Measurements from ENCODE around the gene HNRNPAB. TPM values are rescaled to one million over a fixed set of nuclear protein-coding genes. Genes with fewer than 3 reads are reported as not detected.

Gene HNRNPAB
- total RNA-seq, 2 donors from 2014 or later: 66.3 to 124 TPM

DNA sequence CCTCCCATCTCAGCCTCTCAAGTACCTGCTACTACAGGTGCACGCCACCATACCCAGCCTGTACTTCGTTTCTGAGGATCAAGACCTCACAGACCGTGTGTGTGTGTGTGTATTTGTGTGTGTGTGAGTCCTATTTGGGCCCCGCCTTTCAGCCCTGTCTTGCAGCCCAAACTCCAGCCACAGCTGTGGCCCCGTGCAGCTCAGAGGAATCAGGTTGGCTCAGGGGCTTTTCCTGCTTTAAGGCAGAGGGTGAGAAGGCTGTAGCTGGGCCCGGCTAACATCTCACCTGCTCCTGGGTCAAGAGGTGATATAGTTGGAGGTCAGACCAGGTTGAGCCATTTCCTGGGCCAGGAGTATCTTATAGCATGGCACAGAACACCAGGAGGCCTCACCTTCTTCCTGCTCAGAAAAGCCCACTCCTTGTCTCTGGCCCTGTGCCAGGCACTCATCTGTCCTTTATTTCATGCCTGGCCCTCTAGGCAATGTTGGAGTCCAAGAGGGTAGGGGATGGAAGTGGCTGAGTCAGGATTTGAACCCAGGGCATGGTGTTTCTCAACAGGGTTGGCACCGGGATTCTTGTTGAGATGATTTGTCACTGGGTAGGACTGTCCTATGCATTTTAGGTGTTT, 29.9 kb downstream of the HNRNPAB start:
- H3K9me3 ChIP-seq: no peaks in the 10 kb centered on the region
- no peak overlapping the region for H3K27ac ChIP-seq
- no peak overlapping the region for H3K4me3 ChIP-seq
- no peak for DNase-seq (ENCODE audit: low spot score)
- H3K4me1 ChIP-seq (ENCODE audit: control insufficient read depth in 1 of 2, low read depth in 2 of 2): peaks cover 15 to 32% of the 10 kb centered on the region in 2 donors
- peaks cover 8% of the 10 kb centered on the region for H3K36me3 ChIP-seq
- ATAC-seq (ENCODE audit: insufficient number of reproducible peaks, low FRiP score, low read depth): no peak
- TF ChIP-seq, protein P1, sequence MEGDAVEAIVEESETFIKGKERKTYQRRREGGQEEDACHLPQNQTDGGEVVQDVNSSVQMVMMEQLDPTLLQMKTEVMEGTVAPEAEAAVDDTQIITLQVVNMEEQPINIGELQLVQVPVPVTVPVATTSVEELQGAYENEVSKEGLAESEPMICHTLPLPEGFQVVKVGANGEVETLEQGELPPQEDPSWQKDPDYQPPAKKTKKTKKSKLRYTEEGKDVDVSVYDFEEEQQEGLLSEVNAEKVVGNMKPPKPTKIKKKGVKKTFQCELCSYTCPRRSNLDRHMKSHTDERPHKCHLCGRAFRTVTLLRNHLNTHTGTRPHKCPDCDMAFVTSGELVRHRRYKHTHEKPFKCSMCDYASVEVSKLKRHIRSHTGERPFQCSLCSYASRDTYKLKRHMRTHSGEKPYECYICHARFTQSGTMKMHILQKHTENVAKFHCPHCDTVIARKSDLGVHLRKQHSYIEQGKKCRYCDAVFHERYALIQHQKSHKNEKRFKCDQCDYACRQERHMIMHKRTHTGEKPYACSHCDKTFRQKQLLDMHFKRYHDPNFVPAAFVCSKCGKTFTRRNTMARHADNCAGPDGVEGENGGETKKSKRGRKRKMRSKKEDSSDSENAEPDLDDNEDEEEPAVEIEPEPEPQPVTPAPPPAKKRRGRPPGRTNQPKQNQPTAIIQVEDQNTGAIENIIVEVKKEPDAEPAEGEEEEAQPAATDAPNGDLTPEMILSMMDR (IDR thresholded peaks at IDR 0.05): no peak
- H3K27me3 ChIP-seq (replicated peaks; ENCODE audit: insufficient read depth): no peaks in the 10 kb centered on the region

DNA sequence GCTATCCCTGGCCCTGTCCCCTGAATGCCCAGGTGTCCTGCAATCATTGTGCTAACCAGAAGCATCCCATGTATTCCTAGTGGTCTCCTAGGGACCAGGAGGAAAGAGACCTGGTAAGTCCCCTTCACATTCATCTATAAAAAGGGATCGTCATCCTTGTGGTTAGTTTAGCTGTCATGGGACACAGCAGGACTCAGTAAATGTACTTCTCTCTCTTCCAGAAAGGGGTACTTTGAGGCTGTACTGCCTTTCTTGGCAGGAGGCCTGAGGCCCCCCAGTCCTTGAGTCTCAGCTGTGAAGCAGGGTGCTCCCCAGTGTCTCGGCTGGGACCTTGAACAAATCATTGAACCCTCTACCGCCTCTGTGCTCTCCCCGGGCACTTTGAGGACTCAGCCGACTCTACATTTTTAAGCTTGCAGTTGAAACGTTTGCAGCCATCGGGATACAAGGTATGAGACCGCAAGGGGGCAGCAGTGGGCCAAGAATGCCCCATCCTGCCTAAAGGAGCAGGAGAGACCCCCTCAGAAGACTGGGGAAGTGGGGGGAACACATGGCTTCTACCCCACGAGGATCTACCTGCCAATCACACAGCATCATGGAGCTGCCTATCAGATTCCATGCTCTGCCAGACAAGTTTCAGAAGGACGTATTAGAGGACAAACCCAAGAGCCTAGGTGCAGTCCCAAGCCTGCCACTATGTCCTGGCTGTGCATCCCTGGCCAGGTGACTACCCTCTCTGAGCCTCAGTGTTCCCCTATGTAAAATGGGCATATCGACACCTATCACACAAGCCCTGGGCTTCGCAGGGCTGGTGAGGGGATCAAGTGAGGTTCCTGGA, 30.6 kb downstream of the HNRNPAB start:
- TF ChIP-seq, protein P1 (IDR thresholded peaks at IDR 0.05): peak; percentile 55
- peaks cover under 1% of the 10 kb centered on the region for H3K36me3 ChIP-seq

DNA sequence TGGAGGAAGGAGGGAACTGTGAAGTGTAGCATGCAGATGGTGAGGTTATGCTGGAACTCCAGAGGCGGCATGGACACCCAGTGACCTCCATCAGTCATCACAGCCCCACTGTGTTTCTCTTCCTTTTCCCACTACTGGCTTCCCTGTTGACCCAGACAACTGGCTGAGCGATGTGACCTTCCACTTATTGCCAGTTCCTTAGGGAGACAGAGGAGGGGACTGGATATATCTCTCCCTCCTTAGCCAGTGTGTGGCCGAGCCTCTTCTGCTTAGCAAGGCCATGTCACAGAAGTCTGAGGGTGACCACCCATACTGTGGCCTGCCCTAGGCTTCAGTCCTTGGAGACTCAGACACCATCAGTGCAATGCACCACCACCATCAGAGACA, 31.2 kb downstream of the HNRNPAB start:
- H3K9me3 ChIP-seq: no peaks in the 10 kb centered on the region
- TF ChIP-seq, protein P1 (IDR thresholded peaks at IDR 0.05): no peak
- no peaks in the 10 kb centered on the region for H3K36me3 ChIP-seq
- H3K4me1 ChIP-seq (ENCODE audit: control insufficient read depth in 1 of 2, low read depth in 2 of 2): peaks cover 14 to 23% of the 10 kb centered on the region in 2 donors
- no peaks in the 10 kb centered on the region for H3K27me3 ChIP-seq (replicated peaks; ENCODE audit: insufficient read depth)
- ATAC-seq (ENCODE audit: insufficient number of reproducible peaks, low FRiP score, low read depth): no peak
- DNase-seq (ENCODE audit: low spot score): no peak
- H3K27ac ChIP-seq: no peak overlapping the region
- no peak overlapping the region for H3K4me3 ChIP-seq

More for the DNA sequence above, 30.6 kb downstream of the HNRNPAB start:
- DNase-seq (ENCODE audit: low spot score): no peak
- peaks cover 15 to 29% of the 10 kb centered on the region in 2 donors for H3K4me1 ChIP-seq (ENCODE audit: control insufficient read depth in 1 of 2, low read depth in 2 of 2)
- no peak overlapping the region for H3K4me3 ChIP-seq
- ATAC-seq (ENCODE audit: insufficient number of reproducible peaks, low FRiP score, low read depth): no peak
- H3K27me3 ChIP-seq (replicated peaks; ENCODE audit: insufficient read depth): no peaks in the 10 kb centered on the region
- no peaks in the 10 kb centered on the region for H3K9me3 ChIP-seq
- H3K27ac ChIP-seq: no peak overlapping the region

- no peak overlapping the region for H3K4me3 ChIP-seq
- peaks cover 9 to 17% of the 10 kb centered on the region in 2 donors for H3K4me1 ChIP-seq (ENCODE audit: control insufficient read depth in 1 of 2, low read depth in 2 of 2)
- TF ChIP-seq, protein P1 (IDR thresholded peaks at IDR 0.05): no peak
- H3K9me3 ChIP-seq: no peaks in the 10 kb centered on the region
- no peak for DNase-seq (ENCODE audit: low spot score)
- H3K27ac ChIP-seq: no peak overlapping the region
- H3K27me3 ChIP-seq (replicated peaks; ENCODE audit: insufficient read depth): no peaks in the 10 kb centered on the region
- H3K36me3 ChIP-seq: no peaks in the 10 kb centered on the region
- ATAC-seq (ENCODE audit: insufficient number of reproducible peaks, low FRiP score, low read depth): no peak
Measured at GRCh38 chr5:178236126-178236525, 31.8 kb downstream of the HNRNPAB start.

GRCh38 chr5:178236679-178237078, 32.3 kb downstream of the HNRNPAB start:
- ATAC-seq (ENCODE audit: insufficient number of reproducible peaks, low FRiP score, low read depth) (no peak), DNase-seq (ENCODE audit: low spot score) (no peak)
- no peaks in the 10 kb centered on the region for H3K27me3 ChIP-seq (replicated peaks; ENCODE audit: insufficient read depth)
- no peak overlapping the region for H3K4me3 ChIP-seq
- no peak overlapping the region for H3K27ac ChIP-seq
- H3K4me1 ChIP-seq (ENCODE audit: control insufficient read depth in 1 of 2, low read depth in 2 of 2): peaks cover 3 to 12% of the 10 kb centered on the region in 2 donors
- no peaks in the 10 kb centered on the region for H3K36me3 ChIP-seq
- TF ChIP-seq, protein P1 (IDR thresholded peaks at IDR 0.05): no peak
- H3K9me3 ChIP-seq: no peaks in the 10 kb centered on the region
